MM.1S (cell line): Measurements from ENCODE around the gene MYLK4.

Experiments
- CTCF ChIP-seq: fragments of 300-600 bp; sonication (generic); IDR thresholded peaks from 2 replicates; pipeline ENCODE4 v1.5.1; 2016; ENCODE audit warnings: antibody characterized with exemption, low read length, mixed read lengths
- EZH2 ChIP-seq: fragments of 300-600 bp; sonication (generic); optimal IDR thresholded peaks from 2 replicates; pipeline ENCODE3; 2017; ENCODE audit warnings: low read depth, mild to moderate bottlenecking, antibody characterized with exemption, low read length, mixed read lengths
- EZH2phosphoT487 ChIP-seq: fragments of 300-600 bp; sonication (generic); IDR thresholded peaks from 2 replicates; pipeline ENCODE4 v1.6.1; 2018; ENCODE audit warnings: antibody characterized with exemption, low read length

- TF ChIP-seq CTCF (no peak), EZH2phosphoT487 (no peak), EZH2 (no peak)
These were observed 33.6 kb downstream of the MYLK4 start for GRCh38 chr6:2716936-2717700.
